ENCODE measurements around the gene NCOA7. TPM values are rescaled to one million over a fixed set of nuclear protein-coding genes. Genes with fewer than 3 reads are reported as not detected.
"Not testable (repeated sequence)": the region's sequence is repeated elsewhere in the genome, so short reads cannot be mapped to it uniquely, and the experiment has no call there.

The NCOA7 gene
- total and polyA plus RNA-seq, 5 experiments from 2014 or later = 9.4 to 48.0 (median 16.5) TPM

DNA sequence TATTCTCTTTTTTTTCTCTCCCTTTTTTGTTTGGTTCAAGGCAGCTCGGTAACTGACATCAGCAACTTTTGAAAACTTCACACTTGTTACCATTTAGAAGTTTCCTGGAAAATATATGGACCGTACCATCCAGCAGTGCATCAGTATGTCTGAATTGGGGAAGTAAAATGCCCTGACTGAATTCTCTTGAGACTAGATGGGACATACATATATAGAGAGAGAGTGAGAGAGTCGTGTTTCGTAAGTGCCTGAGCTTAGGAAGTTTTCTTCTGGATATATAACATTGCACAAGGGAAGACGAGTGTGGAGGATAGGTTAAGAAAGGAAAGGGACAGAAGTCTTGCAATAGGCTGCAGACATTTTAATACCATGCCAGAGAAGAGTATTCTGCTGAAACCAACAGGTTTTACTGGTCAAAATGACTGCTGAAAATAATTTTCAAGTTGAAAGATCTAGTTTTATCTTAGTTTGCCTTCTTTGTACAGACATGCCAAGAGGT lies 30.8 kb upstream of the NCOA7 start:
- H3K4me1 Mint-ChIP-seq = peaks cover 0 to 5% (median 0%) of the 10 kb centered on the region in 4 donors
- no peaks in the 10 kb centered on the region for H3K9me3 Mint-ChIP-seq
- H3K4me3 Mint-ChIP-seq = no peak overlapping the region
- DNase-seq = no peak
- peaks cover 10 to 32% (median 21%) of the 10 kb centered on the region in 5 donors for H3K27me3 Mint-ChIP-seq
- POLR2A ChIA-PET = no interaction called here
- no peak for ATAC-seq
- no peak overlapping the region for H3K27ac Mint-ChIP-seq
- H3K36me3 Mint-ChIP-seq = peaks cover 0 to 3% (median 3%) of the 10 kb centered on the region in 3 donors

DNA sequence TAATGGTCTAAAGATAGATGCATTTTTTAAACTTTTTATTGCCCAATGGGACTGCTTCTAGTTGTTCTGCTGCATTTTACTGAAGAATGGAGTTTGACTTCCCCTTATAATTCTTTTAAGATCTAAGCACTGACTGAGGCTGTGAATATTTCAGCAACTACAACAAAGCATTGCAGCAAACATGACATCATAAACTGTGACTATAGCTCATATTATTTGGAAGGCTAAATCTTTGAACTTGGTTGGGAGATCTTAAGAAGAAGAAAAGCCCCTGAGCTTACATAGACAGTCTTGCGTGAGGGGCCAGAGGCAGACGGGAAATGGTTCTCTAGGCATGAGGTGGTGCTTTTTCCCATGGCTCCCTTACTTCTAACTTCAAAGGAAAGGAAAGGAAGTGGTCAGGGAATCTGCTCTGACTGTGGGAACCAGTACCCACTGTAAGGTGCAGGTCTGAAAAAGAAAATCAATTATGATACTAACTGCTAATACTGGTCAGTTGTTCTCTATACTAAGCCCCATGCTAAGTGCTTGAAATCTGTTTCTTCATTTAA lies 26.6 kb upstream of the NCOA7 start:
- Mint-ChIP-seq H3K9me3 (no peaks in the 10 kb centered on the region), H3K27ac (no peak overlapping the region), H3K4me1 (peaks cover 0 to 5% (median 0%) of the 10 kb centered on the region in 4 donors), H3K36me3 (peaks cover 0 to 3% (median 3%) of the 10 kb centered on the region in 3 donors), H3K4me3 (no peak overlapping the region), H3K27me3 (peaks cover 10 to 48% (median 28%) of the 10 kb centered on the region in 5 donors)
- ATAC-seq (peak in 1 of 2 donors; percentile 38), DNase-seq (no peak)
- POLR2A ChIA-PET = interaction anchor here (1.2 to 1.4 kb wide), 2 partner anchors 16 to 462 kb away, joined by 3 to 5 read pairs; partner anchors contain the start of gene HDDC2

DNA sequence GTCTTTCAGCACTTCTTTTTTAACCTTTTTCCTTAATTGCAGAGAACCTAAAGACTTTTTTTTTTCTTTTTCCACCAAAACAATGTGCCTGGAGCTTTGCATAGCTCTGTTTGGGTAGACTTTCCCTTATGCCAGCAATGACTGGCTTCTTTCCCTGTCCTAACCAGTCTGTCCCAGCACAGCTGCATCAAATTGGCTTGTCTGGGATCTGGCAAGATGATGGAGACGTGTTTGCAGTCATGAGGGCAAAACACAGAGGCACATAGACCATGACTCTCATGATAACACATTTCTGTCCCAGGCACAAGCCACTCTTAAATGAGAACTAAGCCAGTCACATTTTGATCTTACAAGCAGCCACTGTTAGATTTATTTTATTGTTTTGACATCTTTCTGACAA lies 24.8 kb upstream of the NCOA7 start:
- Mint-ChIP-seq H3K4me3 (no peak overlapping the region), H3K27ac (no peak overlapping the region), H3K9me3 (no peaks in the 10 kb centered on the region), H3K27me3 (peaks cover 8 to 38% (median 17%) of the 10 kb centered on the region in 5 donors), H3K36me3 (peaks cover 0 to 3% (median 0%) of the 10 kb centered on the region in 3 donors), H3K4me1 (peaks cover 0 to 5% (median 2%) of the 10 kb centered on the region in 4 donors)
- ATAC-seq (no peak), DNase-seq (no peak)
- POLR2A ChIA-PET = no interaction called here

DNA sequence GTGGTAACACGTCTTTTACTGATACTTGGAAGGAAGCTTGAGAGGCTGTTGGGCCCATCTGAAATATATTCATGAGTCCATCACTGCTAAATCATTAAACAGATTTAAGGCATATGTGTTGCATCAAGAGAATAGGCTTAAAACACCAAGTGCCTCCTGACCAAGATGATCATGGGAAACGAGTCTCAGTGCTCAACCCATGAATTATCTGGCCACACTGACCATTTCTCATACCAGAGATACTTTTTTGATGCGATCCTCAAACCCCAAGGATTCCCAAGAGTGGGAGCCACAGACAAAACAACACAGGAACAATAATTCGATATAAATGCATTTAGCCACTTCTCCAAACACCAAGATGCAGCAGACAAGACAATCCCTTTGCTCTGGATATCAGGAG lies 24.1 kb upstream of the NCOA7 start:
- Mint-ChIP-seq H3K4me1 (peaks cover 0 to 5% (median 2%) of the 10 kb centered on the region in 4 donors), H3K4me3 (no peak overlapping the region), H3K36me3 (peaks cover 0 to 2% (median 0%) of the 10 kb centered on the region in 3 donors), H3K27me3 (peaks cover 8 to 35% (median 17%) of the 10 kb centered on the region in 5 donors), H3K9me3 (no peaks in the 10 kb centered on the region), H3K27ac (no peak overlapping the region)
- ATAC-seq (no peak), DNase-seq (no peak)
- POLR2A ChIA-PET = no interaction called here

DNA sequence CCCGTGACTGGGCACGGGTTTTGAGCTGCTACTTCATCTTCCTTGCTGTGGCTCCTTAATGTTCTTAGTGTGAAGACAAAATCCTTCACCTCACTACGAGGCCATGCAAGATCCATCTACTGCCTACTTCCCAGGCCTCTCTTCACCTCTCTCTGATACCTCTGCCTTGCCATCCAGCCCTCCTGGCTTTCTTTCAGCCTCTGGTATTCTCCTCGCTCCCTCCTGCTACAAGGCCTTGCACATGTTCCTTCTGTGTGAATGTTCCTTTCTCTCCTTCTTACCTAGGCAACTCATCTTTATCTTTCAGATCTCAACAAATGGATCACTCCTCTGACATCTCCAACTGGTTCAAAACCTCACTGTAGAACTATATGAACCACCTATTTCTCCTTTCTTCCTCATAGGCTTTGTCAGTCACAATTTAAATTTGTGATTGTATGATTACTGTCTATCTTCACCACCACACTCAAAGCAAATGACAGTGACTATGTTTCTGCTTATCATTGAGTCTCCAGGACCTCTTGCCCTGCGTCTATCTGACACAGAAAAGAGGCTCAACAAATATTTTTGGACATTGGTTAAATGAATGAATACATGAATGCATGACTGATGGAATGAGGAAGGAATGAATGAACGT lies 21.5 kb upstream of the NCOA7 start:
- POLR2A ChIA-PET = no interaction called here
- no peak for ATAC-seq
- Mint-ChIP-seq H3K36me3 (no peaks in the 10 kb centered on the region), H3K4me1 (peaks cover 0 to 4% (median under 1%) of the 10 kb centered on the region in 4 donors), H3K4me3 (no peak overlapping the region), H3K27me3 (peaks cover 6 to 31% (median 14%) of the 10 kb centered on the region in 5 donors), H3K9me3 (no peaks in the 10 kb centered on the region), H3K27ac (no peak overlapping the region)
- no peak for DNase-seq

DNA sequence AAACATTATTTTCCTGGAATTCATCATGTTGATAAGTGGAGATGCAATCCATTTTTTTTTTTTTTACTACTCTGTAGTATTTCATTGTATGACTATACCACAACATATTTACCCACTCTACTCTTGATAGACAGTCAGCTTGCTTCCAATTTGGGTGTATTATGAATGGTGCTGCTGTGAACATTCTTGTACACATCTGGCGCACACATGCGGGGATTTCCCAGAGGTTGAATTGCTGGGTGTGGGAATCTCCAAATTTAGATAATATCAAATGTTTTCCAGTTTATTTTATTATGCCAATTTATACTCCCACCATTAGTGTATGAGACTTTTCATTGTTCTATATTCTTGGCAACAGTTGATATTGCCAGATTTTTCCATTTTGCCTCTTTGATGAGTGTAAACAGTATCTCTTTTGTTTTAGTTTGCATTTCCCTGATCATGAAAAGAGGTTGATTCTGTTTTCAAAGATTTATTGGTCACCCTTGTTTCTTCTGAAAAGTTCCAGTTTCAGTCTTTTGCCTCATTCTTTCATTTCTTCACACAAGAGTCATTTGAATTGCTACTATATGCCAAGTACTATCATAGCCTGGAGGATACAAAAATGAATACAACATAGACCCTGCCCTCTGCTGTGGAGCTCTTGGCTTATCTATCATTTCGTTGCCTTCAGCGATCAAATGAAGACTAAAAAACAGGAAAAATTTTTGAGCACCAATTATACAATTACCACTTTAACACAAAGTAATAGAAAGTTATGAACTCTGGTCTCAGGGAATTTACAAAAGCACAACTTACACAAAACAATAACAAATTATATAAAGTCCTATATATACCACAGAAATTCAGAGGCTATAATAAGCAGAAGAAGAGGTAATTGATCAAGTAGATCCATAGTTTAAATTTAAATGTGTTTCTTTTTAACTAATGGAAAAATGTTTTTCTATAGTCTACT lies 17.1 kb upstream of the NCOA7 start:
- Mint-ChIP-seq H3K36me3 (no peaks in the 10 kb centered on the region), H3K27me3 (peaks cover 0 to 11% (median 2%) of the 10 kb centered on the region in 5 donors), H3K9me3 (no peaks in the 10 kb centered on the region), H3K4me3 (no peak overlapping the region), H3K4me1 (peaks cover under 1 to 11% (median 5%) of the 10 kb centered on the region in 4 donors), H3K27ac (no peak overlapping the region)
- POLR2A ChIA-PET = no interaction called here
- ATAC-seq (no peak), DNase-seq (no peak)

DNA sequence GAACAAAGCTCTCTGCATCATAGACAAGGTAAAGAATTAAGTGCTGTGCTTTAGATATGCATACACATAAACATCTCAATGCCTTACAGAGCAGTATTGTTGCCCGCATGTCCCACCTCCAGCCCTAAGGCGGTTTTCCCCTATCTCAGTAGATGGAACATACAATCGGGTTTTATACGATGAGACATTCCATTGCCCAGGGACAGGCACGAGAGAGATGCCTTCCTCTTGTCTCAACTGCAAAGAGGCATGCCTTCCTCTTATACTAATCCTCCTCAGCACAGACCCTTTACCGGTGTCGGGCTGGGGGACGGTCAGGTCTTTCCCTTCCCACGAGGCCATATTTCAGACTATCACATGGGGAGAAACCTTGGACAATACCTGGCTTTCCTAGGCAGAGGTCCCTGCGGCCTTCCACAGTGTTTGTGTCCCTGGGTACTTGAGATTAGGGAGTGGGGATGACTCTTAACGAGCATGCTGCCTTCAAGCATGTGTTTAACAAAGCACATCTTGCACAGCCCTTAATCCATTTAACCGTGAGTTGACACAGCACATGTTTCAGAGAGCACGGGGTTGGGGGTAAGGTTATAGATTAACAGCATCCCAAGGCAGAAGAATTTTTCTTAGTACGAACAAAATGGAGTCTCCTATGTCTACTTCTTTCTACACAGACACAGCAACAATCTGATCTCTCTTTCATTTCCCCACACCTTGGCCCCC lies 14.5 kb upstream of the NCOA7 start:
- H3K27me3 Mint-ChIP-seq, H3K9me3 Mint-ChIP-seq, ATAC-seq, H3K27ac Mint-ChIP-seq, H3K4me1 Mint-ChIP-seq, DNase-seq, H3K4me3 Mint-ChIP-seq, H3K36me3 Mint-ChIP-seq: not testable (repeated sequence)
- POLR2A ChIA-PET = interaction anchor here (0.5 to 6.4 kb wide), 2 partner anchors 14 to 590 kb away, joined by 4 to 271 read pairs; partner anchors contain the start of gene NCOA7

DNA sequence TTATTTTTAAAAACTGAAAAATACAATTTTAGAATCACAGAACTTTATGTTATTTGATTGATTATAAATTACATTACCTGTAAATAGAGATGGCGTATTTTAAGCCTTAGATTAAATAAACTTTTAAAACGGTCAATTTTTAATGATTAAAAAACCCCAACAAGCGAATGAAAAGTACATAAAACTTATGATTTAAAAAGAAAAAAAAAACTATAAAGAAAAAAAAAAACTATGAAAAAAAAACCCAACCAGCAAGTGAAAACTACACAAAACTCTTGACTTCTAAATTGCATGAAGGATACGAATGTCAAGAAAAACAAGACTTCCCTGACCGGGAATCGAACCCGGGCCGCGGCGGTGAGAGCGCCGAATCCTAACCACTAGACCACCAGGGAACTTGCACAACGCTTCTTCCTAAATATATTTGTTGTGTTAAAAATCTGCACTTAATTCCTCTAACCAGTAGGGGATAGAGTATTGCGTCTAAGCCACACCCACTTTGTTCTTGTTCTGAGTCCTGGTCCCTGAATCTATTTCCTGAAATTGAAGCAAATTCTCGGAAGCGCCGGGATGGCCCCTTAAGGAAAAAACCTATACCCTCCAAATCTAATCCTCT lies 10.7 kb upstream of the NCOA7 start:
- H3K27ac Mint-ChIP-seq = no peak overlapping the region
- no peak overlapping the region for H3K4me3 Mint-ChIP-seq
- H3K36me3 Mint-ChIP-seq = no peaks in the 10 kb centered on the region
- DNase-seq (peak; percentile 71 to 98 (median 88)), ATAC-seq (peak; percentile 77 to 79)
- POLR2A ChIA-PET = interaction anchor here (0.7 to 6.4 kb wide), 10 partner anchors 8 to 479 kb away, joined by 3 to 271 read pairs (median 6); partner anchors contain the start of genes HDDC2, HEY2, HINT3 and NCOA7
- H3K9me3 Mint-ChIP-seq = no peaks in the 10 kb centered on the region
- peaks cover 6 to 16% (median 13%) of the 10 kb centered on the region in 4 donors for H3K4me1 Mint-ChIP-seq
- H3K27me3 Mint-ChIP-seq = peaks cover 0 to 4% (median 0%) of the 10 kb centered on the region in 5 donors

DNA sequence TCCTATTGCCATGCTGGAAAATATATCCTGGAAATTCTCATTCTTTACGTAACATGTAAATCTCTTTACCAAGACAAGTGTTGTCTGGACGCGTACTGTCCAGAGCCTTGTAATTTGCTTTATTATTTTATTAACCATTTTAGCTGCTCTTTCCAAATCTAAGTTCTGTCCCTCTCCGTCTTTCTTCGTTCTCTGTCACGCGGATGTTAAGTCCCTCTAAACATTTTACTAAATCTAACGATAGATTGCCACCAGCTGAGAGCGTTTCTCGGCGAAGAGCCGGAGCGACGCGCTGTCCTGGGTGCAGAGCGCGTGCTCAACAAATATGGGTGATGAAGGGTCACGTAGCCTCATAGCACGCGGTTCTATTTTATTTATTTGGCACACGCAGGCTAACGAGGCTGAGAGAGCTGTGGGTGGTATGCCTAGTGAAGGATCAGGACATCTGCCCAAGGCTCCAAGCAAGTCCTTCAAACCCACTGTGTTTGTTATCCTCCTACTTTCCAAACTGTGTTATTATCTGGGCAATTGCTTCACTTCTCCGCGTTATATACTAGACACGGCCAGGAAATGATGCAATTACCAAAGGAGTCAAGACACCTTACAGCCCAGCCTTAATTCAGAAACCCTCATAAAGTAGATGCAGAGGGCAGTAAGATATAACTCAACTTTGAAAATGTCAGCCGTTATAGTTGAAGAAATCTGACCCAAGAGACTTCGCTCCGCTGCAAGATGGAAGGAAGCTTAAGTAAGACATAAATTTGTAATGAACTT lies 10.0 kb upstream of the NCOA7 start:
- Mint-ChIP-seq H3K36me3 (no peaks in the 10 kb centered on the region), H3K27ac (no peak overlapping the region)

DNA sequence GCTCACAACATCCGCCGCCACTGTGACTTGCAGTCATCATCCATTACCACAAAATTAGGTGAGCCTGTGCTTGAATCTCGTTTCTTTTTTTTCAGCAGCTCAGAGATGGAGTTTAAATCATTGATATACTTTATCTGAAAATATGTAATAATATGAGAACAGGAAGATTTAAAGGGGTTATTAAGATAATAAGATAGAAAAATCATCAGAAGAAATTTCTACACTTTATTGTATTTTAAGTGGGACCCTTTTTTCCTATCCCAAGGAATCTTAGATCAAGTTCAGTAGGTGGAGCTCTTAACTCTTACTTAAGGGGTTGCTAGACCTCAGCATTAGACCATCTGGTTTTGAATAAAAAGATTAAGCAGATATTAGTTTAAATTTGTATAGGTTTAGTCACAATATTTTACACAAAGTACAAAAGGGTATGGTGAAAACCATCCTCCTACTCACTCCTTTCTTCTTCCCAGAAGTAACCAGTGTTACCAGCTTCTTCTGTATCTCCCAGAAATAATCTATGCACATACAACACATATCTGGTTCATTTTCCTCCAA lies 9.4 kb upstream of the NCOA7 start:
- no peak overlapping the region for H3K27ac Mint-ChIP-seq
- peak in 3 of 10 donors; percentile 42 to 79 (median 44) for DNase-seq
- no peaks in the 10 kb centered on the region for H3K9me3 Mint-ChIP-seq
- ATAC-seq = peak; percentile 65 to 66
- H3K27me3 Mint-ChIP-seq = peaks cover 0 to 4% (median 0%) of the 10 kb centered on the region in 5 donors
- no peaks in the 10 kb centered on the region for H3K36me3 Mint-ChIP-seq
- H3K4me1 Mint-ChIP-seq = peaks cover 6 to 16% (median 13%) of the 10 kb centered on the region in 4 donors
- H3K4me3 Mint-ChIP-seq = no peak overlapping the region
- POLR2A ChIA-PET = interaction anchor here (0.7 to 6.4 kb wide), 10 partner anchors 9 to 1485 kb away, joined by 3 to 271 read pairs (median 6); partner anchors contain the start of genes HDDC2, HEY2, HINT3 and NCOA7

More for the DNA sequence above, 10.0 kb upstream of the NCOA7 start:
- Mint-ChIP-seq H3K4me1 (peaks cover 6 to 16% (median 13%) of the 10 kb centered on the region in 4 donors), H3K9me3 (no peaks in the 10 kb centered on the region), H3K27me3 (peaks cover 0 to 4% (median 0%) of the 10 kb centered on the region in 5 donors), H3K4me3 (no peak overlapping the region)
- POLR2A ChIA-PET = interaction anchor here (0.7 to 6.4 kb wide), 11 partner anchors 8 to 479 kb away, joined by 3 to 271 read pairs (median 4); partner anchors contain the start of genes HDDC2, HEY2, HINT3 and NCOA7
- ATAC-seq (peak; percentile 75 to 80), DNase-seq (peak; percentile 18 to 79 (median 60))
